NCI-H2029 treated with DMSO at 0.1 percent for 48 hours (cell line): ENCODE measurements around the gene RACGAP1.
"Not testable (repeated sequence)": the region's sequence is repeated elsewhere in the genome, so short reads cannot be mapped to it uniquely, and the experiment has no call there.

ENCODE experiments used
- DNase-seq: peaks from one replicate; lab custom pipeline; 2025; lab: John Stamatoyannopoulos, UW

RACGAP1 gene

DNA sequence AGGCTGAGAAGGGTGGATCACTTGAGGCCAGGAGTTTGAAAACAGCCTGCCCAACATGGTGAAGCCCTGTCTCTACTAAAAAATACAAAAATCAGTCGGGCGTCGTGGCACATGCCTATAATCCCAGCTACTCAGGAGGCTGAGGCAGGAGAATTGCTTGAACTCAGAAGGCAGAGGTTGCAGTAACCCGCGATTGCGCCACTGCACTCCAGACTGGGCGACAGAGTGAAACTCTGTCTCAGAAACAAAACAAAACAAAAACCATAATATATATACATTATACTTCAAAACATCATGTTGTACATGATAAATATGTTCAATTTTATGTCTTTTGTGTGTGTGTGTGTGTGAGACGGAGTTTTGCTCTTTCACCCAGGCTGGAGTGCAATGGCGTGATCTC lies 5.2 kb upstream of the RACGAP1 start:
- not testable (repeated sequence) for DNase-seq

DNA sequence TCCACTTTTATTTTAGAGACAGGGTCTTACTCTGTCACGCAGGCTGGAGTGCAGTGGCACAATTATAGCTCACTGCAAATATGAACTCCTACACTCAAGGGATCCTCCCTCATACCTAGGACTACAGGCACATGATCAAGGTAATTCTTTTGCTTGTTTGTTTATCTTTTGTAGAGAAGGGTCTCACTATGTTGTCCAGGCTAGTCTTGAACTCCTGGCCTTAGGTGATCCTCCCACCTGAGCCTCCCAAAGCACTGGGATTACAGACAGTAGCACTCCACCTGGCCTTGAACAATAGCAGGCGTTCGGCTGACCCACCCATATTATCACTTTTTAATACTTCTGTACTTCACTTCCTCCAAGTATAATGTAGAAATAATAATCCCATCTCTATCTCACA lies 1.4 kb upstream of the RACGAP1 start:
- DNase-seq, result no peak

DNA sequence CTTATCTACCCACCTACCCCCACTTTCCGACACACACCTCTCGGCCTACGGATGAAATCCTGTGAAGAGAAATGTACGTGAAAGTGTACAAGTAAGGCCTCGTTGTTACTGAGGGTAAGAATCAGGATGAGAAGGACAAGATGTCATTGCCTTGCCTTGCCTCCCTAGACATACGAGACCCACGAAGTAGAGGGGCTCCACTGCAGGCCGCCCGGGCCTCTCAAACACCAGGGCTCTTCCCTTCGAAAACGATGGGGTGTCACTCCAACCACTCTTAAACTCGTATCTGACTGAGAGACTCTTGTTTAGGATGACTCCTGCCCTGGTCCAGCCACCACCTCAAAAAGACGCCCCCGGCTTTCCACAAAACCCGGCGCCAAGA lies 498 bp downstream of the RACGAP1 start:
- no peak for DNase-seq

DNA sequence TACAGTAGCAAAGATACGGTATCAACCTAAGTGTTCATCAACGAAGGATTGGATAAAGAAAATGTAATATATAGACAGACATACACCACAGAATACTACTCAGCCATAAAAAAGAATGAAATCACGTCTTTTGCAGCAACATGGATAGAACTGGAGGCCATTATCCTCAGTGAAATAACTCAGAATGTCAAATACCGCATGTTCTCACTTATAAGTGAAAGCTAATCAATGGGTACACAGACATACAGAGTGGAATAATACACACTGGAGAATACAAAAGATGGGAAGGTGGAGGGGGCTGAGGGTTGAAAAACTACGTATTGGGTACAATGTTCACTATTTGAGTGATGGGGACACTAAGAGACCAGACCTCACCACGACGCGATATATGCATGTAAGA lies 1.1 kb downstream of the RACGAP1 start:
- no peak for DNase-seq

DNA sequence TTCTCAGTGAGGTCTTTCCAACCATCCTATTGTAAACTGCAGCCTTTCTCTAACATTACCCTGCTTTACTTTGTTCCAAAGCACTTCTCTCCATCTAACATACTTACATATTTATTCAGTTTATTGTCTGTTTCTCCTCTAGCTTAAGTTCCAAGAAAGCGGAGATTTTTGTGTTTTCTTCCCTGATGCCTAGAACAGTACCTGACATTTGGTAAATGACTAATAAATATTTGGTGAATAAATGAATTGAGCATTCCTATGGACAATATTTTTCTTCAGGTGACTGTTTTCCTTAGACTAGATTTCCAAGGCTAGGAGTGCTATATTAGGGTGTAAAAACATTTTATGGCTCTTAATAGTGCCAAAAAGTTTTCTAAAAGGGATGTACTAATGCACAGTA lies 2.4 kb downstream of the RACGAP1 start:
- no peak for DNase-seq

DNA sequence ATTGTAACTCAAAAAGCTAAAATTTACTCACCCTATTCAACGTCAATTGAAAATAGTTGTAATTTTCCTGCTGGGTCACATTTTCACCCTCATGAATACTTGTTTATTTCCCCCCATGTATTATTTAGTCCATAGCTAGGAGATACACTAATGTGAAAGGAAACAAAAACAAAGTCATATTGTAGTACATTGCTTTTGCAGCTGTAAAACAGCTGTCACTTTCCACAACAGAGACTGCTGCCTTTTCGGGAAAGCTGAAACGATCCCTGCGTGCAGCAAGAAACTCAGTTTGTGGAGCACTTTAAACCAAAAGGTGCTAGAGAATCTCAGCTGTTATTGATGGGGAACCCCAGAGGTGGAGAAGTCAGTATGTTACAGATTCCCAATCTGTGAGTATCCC lies 4.3 kb downstream of the RACGAP1 start:
- DNase-seq, result no peak

DNA sequence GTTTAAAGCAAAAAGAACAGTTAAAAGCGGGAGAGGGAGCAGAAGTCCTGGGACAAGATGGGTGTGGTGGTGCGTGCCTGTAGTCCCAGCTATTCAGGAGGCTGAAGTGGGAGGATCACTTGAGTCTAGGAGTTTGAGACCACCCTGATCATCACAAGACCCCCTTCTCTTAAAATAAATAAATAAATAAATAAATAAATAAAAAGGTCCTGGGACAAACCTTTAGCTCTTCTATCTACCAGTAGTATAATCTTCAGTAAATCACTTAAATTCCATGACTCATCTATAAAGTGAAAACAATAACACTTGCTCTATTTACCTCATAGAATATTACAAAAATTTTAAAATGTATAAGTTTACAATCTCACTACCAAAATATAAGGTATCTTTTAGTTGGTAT lies 5.8 kb downstream of the RACGAP1 start:
- DNase-seq, result no peak

DNA sequence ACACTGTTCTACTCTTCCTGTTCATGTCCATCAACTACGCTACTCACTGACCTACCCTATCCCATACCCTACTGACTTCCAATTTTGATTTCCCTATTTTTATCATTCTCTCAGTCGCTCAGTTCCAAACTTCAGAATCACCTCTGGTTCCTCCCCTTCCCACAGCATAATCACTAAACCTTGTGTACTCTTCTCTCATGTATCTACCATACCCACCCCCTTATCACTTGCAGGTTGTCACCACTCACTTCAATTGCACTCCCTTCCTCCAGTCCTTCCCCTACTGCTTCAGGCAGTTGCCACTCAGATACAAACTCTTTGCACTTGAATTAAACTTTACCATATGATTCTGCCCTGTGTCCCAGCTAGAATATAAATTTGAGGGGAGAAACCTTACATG lies 6.3 kb downstream of the RACGAP1 start:
- no peak for DNase-seq

DNA sequence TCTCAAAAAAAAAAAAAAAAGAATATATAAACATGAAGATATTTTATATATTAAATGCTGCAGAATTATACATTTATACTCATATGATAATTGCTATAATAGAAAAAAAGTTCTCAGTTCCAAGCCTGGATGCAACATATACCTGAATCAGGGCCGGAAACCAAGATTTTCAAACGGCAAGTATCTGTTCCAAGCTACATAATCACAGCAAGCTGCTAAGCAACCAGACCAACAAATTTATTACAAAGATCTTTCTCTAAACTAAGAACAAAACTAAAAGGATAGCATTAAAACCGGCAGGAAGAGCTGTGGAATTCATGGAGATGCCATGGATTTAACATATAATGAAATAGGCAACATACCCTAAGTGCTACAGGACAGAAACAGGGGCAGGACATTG lies 7.1 kb downstream of the RACGAP1 start:
- no peak for DNase-seq

DNA sequence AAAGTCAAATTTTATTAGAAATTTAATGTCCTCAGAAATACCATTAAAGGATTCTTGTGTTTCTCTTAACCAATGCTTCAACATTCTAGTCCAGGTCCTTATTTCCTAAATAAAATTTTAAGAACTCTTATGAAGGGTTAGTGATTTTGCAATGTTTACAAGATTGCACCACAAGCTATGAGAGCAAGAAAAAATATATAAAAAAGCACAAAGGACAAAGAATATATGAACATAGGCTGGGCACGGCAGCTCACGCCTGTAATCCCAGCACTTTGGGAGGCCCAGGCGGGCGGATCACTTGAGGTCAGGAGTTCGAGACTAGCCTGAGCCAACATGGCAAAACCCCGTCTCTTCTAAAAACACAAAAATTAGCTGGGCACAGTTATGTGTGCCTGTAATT lies 7.7 kb downstream of the RACGAP1 start:
- no peak for DNase-seq

DNA sequence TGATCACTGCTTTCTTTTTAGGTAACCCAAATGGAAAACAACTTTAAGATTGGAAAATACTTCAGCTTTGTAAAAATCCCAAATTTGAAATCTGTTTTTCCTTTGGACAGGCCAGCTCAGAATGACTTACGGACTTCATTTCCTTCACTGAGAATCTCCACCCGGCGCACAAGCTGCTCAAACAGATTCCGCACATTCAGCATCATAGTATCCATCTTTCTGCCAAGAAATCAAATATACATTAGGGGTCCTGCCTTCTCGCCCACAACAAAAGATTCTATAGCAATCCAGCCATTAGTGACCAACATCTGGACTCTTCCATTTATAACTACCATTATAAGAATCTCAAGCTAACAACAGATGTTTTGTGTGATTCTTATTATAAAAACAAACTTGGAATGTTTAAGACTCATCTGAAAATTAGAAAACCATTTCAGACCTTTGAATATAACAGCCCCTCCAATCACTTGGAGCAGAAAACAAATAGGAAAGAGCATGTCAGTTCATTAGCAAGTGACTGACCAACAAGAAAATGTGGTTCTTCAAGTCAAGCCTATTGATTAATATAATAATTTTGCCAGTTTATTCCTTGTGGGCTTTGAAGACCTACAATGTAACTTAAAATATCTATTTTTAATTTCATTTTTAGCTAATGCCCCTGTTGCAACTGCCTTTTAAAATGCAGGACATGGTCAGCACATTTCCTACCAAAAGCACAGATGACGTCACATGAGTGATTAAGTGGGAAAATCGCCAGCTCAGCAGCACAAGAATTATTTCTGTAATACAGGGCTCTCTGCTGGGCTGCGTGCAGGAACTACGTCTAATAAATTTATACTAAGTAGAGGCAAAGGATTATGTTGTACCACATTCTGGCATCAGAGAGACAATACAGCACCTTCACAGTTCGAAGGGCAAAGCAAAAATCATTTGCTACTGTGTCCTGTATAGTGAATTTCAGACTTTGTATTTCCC lies 8.5 kb downstream of the RACGAP1 start:
- DNase-seq, result no peak

DNA sequence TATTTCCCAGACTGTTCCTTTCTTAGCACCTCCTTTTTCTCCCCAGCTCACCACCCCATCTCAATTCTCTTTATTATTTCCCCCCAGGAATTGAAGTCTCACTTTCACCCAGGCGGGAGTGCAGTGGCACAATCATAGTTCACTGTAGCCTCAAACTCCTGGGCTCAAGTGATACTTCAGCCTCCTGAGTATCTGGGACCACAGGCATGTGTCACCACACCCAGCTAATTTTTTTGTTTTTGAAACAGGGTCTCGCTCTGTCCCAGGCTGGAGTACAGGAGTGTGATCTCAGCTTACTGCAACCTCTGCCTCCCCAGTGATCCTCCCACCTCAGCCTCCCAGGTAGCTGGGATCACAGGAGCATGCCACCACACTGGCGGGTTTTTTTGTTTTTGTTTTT lies 11.0 kb downstream of the RACGAP1 start:
- no peak for DNase-seq

DNA sequence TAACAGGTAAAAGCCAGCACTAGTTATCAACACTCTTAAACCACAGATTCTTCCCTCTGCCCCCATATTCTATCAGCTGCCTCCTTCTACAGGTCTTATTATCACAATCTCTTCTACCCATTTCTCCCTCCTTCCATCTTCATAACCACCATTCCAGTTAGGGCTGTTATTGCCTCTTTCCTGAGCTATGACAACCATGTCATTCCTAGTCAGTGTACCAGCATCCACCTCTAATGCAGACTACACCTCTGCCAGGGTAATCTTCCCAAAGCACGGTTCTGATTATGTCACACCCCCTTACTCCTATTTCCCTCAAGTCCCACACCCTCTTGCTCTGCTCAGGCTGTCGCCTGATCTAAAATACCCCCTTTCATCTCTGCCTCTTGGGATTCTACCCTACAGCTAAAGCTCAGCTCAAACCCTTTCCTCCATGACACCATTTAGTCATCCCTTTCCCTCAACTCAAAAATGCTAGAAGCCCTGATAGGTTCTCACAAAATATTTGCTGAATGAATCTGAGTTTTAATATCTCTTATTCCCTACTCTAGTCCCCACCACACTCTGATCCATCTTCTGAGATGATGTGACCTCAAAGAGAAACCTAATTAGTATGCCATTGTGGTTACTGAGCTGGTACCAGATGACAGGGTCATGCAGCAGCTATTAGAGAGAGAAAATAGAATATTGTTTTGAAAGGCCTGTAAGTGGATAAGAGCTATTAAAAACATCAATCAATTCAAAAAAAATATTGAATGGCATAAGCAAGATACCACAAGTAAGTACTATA lies 11.7 kb downstream of the RACGAP1 start:
- DNase-seq, result no peak

DNA sequence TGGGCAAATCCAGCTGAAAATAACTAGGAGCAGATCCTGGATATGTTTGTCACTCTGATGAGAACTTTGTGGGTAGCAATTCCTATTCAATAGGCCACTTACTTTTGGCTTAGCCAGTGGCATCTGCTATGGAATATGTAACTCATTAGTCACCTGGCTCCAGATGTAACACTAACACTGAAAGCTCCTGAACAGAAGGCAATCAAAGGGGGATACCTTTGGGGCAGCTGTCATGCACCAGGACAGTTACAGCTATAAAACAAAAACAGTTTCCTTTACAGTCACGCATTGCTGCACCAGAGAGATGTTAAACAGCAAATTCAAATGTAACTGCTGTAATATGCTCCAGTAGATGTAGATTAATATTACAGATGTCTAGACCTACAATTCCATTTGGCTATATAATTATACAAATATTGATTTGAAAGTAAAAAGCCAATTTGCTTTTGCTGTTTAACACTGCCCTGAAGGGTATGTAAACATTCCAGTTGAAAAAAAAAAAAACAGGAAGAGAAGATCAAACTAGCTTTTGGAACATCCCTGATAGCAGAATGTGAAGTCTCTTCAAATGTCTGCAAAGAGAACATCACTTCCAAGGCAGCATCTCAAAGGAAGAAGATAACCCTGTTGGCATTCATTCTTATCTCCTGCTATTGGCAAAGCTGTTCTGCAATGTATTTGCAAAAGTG lies 18.4 kb downstream of the RACGAP1 start:
- DNase-seq, result no peak

DNA sequence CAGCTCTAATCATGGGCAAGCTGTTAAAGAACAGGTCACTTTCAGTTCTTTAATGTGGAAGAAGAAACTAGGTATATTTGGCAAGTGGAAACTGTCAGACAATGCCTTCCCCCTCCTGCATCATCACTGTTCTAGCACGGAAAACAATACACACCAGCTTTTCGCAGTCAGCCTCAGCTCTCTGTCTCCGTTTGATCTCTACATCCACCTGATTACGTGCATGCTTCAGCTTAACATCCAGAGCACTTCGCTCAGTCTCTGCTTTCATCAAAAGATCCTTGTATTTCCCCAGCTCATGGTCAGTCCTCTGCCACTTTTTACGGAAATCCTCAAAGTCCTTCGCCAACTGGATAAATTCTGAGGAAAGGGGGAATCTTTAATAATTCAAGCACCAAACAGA lies 19.0 kb downstream of the RACGAP1 start:
- no peak for DNase-seq

DNA sequence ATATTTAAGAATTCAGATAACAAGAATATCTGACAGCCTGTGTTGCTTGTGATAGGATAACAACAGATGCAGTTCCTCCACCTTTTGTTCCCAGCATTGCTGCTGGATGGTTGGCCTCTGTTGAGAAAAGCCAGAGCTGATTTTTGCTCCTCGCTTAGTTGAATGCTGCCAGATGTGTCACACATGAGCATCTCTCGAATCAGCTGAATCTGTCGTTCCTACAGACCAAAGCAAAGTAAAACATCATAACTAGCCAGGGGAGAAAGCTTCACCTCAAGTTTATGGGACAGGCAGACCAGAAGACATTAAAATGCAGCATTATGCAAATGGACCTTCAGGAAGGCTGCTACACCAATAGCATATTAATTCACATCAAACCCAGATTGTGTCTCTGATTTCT lies 20.1 kb downstream of the RACGAP1 start:
- DNase-seq, result no peak

DNA sequence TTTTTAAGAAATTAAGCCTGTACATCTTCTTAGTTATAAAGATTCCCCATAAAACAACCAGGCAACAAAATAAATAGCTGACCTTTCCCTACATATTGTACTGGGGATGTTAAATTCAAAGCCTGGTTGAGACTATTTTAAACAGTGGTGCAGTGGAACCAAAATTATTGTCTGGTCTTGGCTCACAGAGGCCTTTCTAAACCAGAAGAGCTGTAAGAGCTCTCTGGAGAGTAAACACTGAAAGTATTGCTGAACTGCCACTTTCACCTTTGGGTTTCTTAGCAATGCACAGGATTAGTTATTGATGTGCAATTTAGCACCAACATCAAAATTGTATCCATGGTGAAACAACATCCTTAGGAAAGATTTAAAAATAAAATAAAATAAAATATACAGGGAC lies 20.6 kb downstream of the RACGAP1 start:
- no peak for DNase-seq

DNA sequence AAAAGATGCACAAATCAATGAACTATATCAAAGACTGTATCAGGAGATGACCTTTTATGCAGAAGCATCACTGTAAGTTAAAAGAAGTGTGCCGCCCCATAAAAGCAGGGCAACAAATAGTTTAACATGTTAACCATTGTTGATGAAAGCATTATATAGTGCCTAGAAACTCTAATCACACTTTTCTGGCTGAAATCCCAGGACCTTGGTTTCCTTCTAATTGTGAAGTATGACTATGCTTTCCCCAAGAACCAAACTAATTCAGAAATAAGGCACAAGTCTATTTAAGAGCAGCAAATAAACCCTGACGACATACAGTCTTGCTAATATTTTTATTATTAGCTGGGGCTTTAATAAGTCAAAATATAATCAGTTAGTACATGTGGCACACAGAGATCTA lies 21.7 kb downstream of the RACGAP1 start:
- DNase-seq, result no peak

DNA sequence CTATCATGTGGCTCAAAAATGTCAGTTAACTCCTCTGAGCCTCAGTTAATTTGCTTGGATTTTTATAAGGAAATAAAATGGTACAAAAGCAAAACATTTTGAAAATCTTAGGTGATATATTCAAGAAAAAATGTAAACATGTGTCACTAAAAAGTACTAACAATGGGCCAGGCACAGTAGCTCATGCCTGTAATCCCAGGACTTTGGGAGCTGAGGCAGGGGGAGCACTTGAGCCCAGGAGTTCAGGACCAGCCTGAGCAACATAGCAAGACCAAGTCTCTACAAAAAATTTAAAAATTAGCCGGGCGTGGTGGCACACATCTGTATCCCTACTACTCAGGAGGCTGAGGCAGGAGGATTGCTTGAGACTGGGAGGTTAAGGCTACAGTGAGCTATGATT lies 26.8 kb downstream of the RACGAP1 start:
- DNase-seq, result no peak

DNA sequence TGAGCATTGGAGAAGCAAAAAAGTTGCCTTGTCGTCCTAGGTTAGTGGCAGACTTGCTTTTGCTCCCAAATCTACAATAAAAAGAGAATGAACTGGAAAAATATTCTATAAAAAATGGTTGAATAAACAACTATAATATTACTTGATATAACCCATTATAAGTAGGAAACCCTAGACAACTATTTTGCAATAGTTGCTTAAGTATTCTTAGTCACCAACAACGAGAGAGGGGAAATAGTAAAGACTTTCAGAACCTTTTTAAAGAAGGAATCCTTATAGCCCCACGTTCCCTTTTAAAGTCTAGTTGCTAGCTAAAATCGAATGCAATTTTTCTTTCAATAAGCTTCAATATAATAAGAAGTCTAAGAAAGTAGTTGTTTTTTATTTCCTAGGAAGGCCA lies 35.0 kb downstream of the RACGAP1 start:
- DNase-seq, result no peak

DNA sequence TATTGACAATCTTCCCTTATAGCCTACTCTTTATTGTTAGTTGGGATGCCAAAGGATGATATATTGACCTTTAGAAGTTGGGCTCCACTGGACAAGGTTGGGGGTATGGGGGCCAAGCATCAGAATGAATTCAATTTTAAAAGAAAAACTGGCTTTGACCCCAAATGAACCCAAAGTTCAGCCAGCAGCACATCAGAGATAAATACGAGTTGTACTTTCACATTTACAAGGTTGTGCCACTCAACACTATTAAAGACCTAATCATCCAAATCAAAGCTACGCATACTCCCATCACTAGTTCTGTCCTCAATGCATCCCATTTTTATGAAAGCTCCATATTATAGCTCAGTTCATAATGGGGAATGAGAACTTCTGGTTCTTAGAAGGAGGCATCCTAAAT lies 35.9 kb downstream of the RACGAP1 start:
- not testable (repeated sequence) for DNase-seq

DNA sequence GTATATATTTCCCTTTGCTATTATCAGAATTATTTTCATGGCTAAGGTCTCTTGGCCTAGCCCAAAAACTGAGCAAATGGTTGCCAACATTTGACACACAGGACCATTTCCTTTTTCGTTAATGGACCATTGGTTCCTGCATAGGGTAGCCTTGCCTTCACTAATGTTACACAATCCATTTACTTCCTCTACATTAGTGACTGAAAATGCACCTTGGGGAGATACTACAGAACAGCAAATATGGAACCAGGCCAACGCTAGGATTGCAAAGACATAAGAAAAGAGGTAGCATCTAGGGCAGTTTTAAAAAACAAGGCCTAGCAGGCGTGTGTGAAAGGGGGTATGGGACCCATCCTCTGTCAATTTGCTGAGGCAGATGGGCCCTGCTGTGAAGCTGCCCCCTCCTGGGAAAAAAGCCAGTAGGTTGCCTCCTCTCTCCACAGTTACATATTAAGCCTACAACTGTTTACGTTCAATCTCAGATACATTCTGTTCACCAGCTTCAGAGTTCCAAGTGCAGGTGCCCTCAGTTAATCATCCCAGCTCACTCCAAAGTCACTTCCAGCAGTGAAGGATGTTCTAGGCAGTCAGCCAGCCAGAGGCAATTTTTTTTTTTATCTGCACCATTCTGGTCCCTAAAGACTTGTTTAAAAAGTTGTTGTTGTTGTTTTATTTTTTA lies 37.5 kb downstream of the RACGAP1 start:
- DNase-seq, result no peak
